MCF 10A (cell line): ENCODE measurements around the gene ASCC1. TPM values are rescaled to one million over a fixed set of nuclear protein-coding genes. Genes with fewer than 3 reads are reported as not detected.

ENCODE experiments used
- BruUV-seq: library from RNA; stranded (reverse); fragments of 400-500 nt; replicated peaks from 2 replicates; lab custom pipeline; 2021; lab: Mats Ljungman, UMichigan
- CTCF ChIA-PET: fragments of 300-600 bp; sonication (Branson Sonifier 250); formaldehyde crosslinking; extraction: SDS; loops from one replicate; lab custom pipeline; 2021; ENCODE audit warnings: antibody characterized with exemption, inconsistent platforms; lab: Yijun Ruan, JAX
- POLR2A ChIA-PET: fragments of 300-600, 350-650 bp; sonication (Branson Sonifier 250); formaldehyde crosslinking; extraction: SDS; loops from one replicate; lab custom pipeline; 2020; ENCODE audit warnings: antibody characterized with exemption, inconsistent platforms; lab: Yijun Ruan, JAX
- DNase-seq: peaks from one replicate; pipeline ENCODE4 v3.0.0-alpha.2; 2018; ENCODE audit not compliant: unreplicated experiment
- H3K27ac Mint-ChIP-seq: one replicate; pipeline ENCODE4 v1.8.0; 2022; ENCODE audit warnings: mild to moderate bottlenecking, low read depth, mixed read lengths; ENCODE audit not compliant: unreplicated experiment
- H3K27me3 Mint-ChIP-seq: one replicate; pipeline ENCODE4 v1.8.0; 2022; ENCODE audit warnings: mixed read lengths; ENCODE audit not compliant: insufficient read depth, unreplicated experiment
- H3K36me3 Mint-ChIP-seq: one replicate; pipeline ENCODE4 v1.8.0; 2022; ENCODE audit warnings: mild to moderate bottlenecking, moderate library complexity, mixed read lengths; ENCODE audit not compliant: insufficient read depth, unreplicated experiment
- H3K4me1 Mint-ChIP-seq: one replicate; pipeline ENCODE4 v1.8.0; 2022; ENCODE audit warnings: mixed read lengths; ENCODE audit not compliant: insufficient read depth, unreplicated experiment
- H3K4me3 Mint-ChIP-seq: one replicate; pipeline ENCODE4 v1.8.0; 2022; ENCODE audit warnings: mild to moderate bottlenecking, moderate library complexity, mixed read lengths; ENCODE audit not compliant: unreplicated experiment
- H3K9me3 Mint-ChIP-seq: one replicate; pipeline ENCODE4 v1.8.0; 2022; ENCODE audit warnings: mixed read lengths; ENCODE audit not compliant: unreplicated experiment
- CTCF ChIP-seq: fragments of 200-600 bp; IDR thresholded peaks from one replicate; pipeline ENCODE4 v1.8.0; 2022; ENCODE audit warnings: antibody characterized with exemption, mild to moderate bottlenecking; ENCODE audit not compliant: unreplicated experiment
- intact Hi-C: fragments of 100-400 bp; cut with micrococcal nuclease; formaldehyde crosslinking; loops from 2 replicates; pipeline ENCODE4 v1.14.1; 2022
- total RNA-seq: library from RNA; stranded (reverse); gene quantifications from 2 replicates; pipeline ENCODE4 v1.2.3, GENCODE V29; 2022

Gene ASCC1
- total RNA-seq, 1 experiment from 2014 or later = 26.3 TPM

GRCh38 chr10:72080042-72080975, 135.8 kb downstream of the ASCC1 start:
- ChIA-PET CTCF (interaction anchor here (0.6 to 1.4 kb wide), 3 partner anchors 31 to 1081 kb away, joined by 4 to 5 read pairs (median 4); no protein-coding TSS in a partner anchor), POLR2A (no interaction called here)
- Mint-ChIP-seq H3K9me3 (no peaks in the 10 kb centered on the region), H3K27me3 (no peaks in the 10 kb centered on the region), H3K36me3 (no peaks in the 10 kb centered on the region), H3K27ac (no peak overlapping the region), H3K4me1 (no peaks in the 10 kb centered on the region), H3K4me3 (no peak overlapping the region)
- TF ChIP-seq CTCF = no peak
- intact Hi-C loops = no loop called here
- BruUV-seq = no TSS peak
- no peak for DNase-seq

- no peak for TF ChIP-seq CTCF
- no peak for DNase-seq
- H3K4me1 Mint-ChIP-seq = no peaks in the 10 kb centered on the region
- no TSS peak for BruUV-seq
- POLR2A ChIA-PET = interaction anchor here (0.8 kb wide), 1 partner anchor 34 kb away, joined by 3 read pairs; no protein-coding TSS in a partner anchor
- no peaks in the 10 kb centered on the region for H3K9me3 Mint-ChIP-seq
- intact Hi-C loops = no loop called here
- CTCF ChIA-PET = interaction anchor here (1.4 kb wide), 2 partner anchors 30 to 63 kb away, joined by 4 read pairs; no protein-coding TSS in a partner anchor
- no peak overlapping the region for H3K4me3 Mint-ChIP-seq
- no peaks in the 10 kb centered on the region for H3K27me3 Mint-ChIP-seq
- H3K36me3 Mint-ChIP-seq = no peaks in the 10 kb centered on the region
- no peak overlapping the region for H3K27ac Mint-ChIP-seq
These were observed 136.7 kb downstream of the ASCC1 start for GRCh38 chr10:72079356-72079755.

GRCh38 chr10:72077275-72077990, 138.6 kb downstream of the ASCC1 start:
- Mint-ChIP-seq H3K4me3 (no peak overlapping the region), H3K27ac (no peak overlapping the region), H3K4me1 (no peaks in the 10 kb centered on the region), H3K36me3 (no peaks in the 10 kb centered on the region), H3K27me3 (no peaks in the 10 kb centered on the region), H3K9me3 (no peaks in the 10 kb centered on the region)
- DNase-seq = no peak
- no peak for TF ChIP-seq CTCF
- ChIA-PET POLR2A (no interaction called here), CTCF (interaction anchor here (1.3 kb wide), 1 partner anchor 9 kb away, joined by 4 read pairs; no protein-coding TSS in a partner anchor)
- intact Hi-C loops = no loop called here
- no TSS peak for BruUV-seq

- intact Hi-C loops = no loop called here
- no TSS peak for BruUV-seq
- no peak overlapping the region for H3K4me3 Mint-ChIP-seq
- H3K9me3 Mint-ChIP-seq = no peaks in the 10 kb centered on the region
- no peak for TF ChIP-seq CTCF
- POLR2A ChIA-PET = no interaction called here
- no peaks in the 10 kb centered on the region for H3K4me1 Mint-ChIP-seq
- CTCF ChIA-PET = interaction anchor here (1.3 kb wide), 1 partner anchor 9 kb away, joined by 4 read pairs; no protein-coding TSS in a partner anchor
- no peaks in the 10 kb centered on the region for H3K36me3 Mint-ChIP-seq
- H3K27ac Mint-ChIP-seq = no peak overlapping the region
- DNase-seq = no peak
- H3K27me3 Mint-ChIP-seq = no peaks in the 10 kb centered on the region
These were observed 139.3 kb downstream of the ASCC1 start for GRCh38 chr10:72076756-72077155.
